HT1080 (cell line): ENCODE measurements around the gene KMT2A. TPM values are rescaled to one million over a fixed set of nuclear protein-coding genes. Genes with fewer than 3 reads are reported as not detected.

ENCODE experiments used
- total RNA-seq: library from RNA; depleted of rRNA; stranded (reverse); fragments of >200 nt; shearing (Covaris generic); gene quantifications from 2 replicates; pipeline ENCODE4 v1.2.3, GENCODE V29; 2014; rRNA removed

The KMT2A gene
- total RNA-seq, 1 experiment from 2014 or later: 24.2 TPM

Other genes starting within 250 kb of the KMT2A start
- not detected in 2 replicates for gene JAML, start 211.5 kb upstream of the KMT2A start, total RNA-seq
- gene MPZL3, start 184.1 kb upstream of the KMT2A start, total RNA-seq: 1.7 and 2.2 TPM in 2 replicates
- 2.6 and 5.6 TPM in 2 replicates for gene MPZL2, start 172.2 kb upstream of the KMT2A start, total RNA-seq
- gene CD3E, start 131.8 kb upstream of the KMT2A start, total RNA-seq: 0.42 TPM in 1 of 2 replicates, not detected in the other
- gene CD3D, start 93.8 kb upstream of the KMT2A start, total RNA-seq: 1.0 and 4.0 TPM in 2 replicates
- not detected in 2 replicates for gene CD3G, start 92.1 kb upstream of the KMT2A start, total RNA-seq
- 37.9 and 45.8 TPM in 2 replicates for gene UBE4A, start 76.9 kb upstream of the KMT2A start, total RNA-seq
- 139 and 211 TPM in 2 replicates for gene ATP5MG, start 34.9 kb upstream of the KMT2A start, total RNA-seq
- 0.85 and 1.1 TPM in 2 replicates for gene TTC36, start 91.0 kb downstream of the KMT2A start, total RNA-seq
- 10.1 and 12.3 TPM in 2 replicates for gene TMEM25, start 94.7 kb downstream of the KMT2A start, total RNA-seq
- 35.6 and 38.5 TPM in 2 replicates for gene IFT46, start 129.4 kb downstream of the KMT2A start, total RNA-seq
- gene ARCN1, start 135.9 kb downstream of the KMT2A start, total RNA-seq: 85.4 and 116 TPM in 2 replicates
- 42.2 and 48.7 TPM in 2 replicates for gene PHLDB1, start 171.1 kb downstream of the KMT2A start, total RNA-seq
- gene TREH, start 243.2 kb downstream of the KMT2A start, total RNA-seq: not detected in 2 replicates